ENCODE results near the gene KLHL30. TPM values are rescaled to one million over a fixed set of nuclear protein-coding genes. Genes with fewer than 3 reads are reported as not detected.

The KLHL30 gene
- total RNA-seq, 1 donor from 2014 or later: 3.3 TPM

DNA sequence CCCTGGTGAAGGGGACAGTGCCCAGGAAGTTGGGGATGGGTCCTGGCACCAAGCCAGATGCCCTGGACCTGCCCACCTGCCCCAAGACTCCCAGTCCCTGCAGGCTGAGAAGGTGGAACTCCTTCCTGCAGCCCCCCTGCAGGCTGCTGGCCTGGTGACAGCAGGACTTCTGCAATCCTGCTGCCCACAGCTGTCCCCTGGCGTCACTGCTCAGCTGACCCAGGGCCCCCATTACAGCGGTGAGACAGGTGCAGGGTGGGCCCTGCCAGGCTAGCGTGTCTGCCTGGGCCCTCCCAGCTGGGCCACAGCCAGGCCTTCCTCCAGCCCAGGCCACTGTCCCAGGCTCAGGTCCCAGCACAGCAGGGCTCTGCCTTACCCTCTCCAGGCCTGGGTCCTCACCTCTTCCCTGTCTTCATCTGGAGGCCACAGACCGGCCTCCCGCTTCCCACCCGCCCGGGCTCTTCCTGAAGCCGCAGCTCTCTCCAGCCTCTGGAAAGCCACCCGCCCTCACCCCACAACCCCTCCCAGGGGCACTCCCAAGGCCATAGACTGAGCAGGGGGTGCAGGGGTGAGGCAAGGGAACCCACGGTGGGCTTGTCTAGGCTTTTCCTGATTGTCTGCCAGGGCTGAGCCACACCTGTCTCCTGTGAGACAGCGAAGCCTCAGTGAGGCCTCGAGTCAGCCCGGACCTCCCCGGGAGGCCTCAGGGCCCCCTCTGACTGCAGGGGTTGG, 11.5 kb downstream of the KLHL30 start:
- DNase-seq: no peak

DNA sequence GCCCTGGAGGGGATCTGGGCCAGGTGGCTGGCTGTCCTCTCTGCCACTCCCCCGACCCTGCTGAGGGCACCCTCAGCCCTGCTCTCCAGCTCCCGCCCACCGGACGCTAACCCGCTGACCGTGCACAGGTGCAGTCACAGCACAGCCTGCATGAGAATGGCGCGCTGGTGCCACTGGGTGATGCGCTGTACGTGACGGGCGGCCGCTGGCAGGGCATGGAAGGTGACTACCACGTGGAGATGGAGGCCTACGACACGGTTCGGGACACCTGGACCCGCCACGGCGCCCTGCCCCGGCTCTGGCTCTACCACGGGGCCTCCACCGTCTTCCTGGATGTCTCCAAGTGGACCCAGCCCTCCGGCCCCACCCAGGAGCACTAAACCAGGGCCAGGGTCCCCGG, 12.2 kb downstream of the KLHL30 start:
- DNase-seq: no peak

DNA sequence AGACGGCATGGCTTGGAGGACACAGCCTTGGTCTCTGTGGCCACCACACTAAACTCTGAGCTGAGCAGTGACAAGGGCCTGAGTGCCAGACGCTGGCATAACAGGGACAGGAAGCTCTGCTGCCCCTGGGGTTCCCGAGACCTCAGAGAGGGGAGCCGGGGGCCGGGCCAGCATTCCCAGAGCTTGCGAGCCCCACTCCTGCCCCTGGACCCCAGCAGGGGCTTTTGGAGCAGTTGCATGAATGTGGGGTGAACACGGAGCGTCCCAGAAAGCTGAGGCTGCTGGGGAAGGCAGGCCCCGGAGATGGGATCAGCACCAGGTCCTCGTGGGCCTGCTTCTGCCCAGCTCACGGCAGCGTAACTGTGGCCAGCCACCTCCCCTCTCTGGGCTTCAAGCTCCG, 12.7 kb downstream of the KLHL30 start:
- no peak for DNase-seq

DNA sequence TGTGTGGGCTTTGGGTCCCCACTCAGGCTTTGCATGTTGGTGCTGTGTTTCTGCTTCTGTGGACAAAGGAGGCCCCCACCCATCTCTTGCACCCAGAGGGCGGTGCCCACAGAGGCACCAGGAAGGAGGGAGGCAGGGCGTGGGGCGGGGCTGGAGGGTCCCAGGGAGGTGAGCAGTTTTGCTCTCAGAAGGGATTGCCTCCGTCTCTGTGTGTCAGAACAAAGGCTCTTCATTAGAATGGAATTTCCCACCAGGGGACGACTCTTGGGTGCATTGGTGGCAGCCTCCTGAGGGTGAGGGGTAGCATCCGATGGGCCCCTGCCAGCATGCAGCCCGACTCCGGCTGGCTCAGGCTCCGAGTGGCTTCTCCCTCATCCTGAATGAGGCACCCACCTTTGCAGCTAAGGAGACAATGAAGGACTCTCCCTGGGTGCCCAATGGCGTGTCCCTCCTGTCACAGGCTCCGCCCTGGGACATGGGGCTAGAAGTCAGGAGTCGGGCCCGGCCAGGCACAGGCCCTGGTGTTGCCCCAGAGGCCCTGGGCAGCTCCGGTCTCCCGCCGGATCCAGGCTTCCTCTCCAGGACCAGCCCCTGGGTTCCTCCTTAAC, 13.3 kb downstream of the KLHL30 start:
- DNase-seq: no peak

DNA sequence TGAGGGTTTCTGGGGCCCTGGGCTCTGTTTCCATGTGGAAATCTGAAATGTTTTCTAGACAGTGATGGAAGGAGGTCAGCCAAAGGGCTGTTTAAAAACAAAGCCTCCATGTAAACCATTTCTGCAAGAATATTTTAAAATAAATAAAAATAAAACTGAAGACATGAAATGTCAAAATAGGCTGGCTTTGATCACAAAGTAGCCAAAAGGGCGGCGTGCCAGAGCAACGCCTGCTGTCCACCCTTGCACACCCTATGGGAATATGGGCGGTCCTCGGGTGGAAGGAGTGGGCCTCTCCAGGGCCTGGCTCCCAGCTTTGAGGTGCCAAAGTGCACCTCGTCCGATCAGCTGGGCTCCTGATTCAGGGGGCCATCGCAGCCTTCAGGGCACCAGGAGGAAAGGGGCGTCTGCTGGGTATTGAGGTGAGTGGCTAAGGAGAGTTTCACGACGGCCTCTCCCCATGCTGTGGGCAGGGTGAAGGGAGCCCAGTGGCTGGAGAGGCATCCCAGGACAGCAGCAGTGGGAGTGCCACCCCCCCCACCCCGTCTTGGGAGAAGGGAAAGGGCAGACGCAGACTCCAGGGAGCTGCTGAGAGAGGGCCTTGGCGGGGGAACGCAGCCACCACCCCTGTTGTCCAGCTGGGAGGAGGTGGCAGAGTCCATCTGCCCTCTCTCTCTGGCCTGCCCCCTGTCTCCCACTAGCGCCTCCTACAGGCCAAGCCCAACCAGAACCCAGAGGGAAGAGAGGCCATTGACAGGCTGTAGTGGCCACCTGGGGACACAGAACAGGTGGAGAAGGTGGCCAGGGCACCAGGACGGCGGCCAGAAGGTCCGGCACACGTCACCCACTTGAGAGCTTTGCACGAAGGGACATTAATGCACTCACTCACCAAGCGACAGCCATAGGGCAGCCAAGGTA, 14.6 kb downstream of the KLHL30 start:
- no peak for DNase-seq

DNA sequence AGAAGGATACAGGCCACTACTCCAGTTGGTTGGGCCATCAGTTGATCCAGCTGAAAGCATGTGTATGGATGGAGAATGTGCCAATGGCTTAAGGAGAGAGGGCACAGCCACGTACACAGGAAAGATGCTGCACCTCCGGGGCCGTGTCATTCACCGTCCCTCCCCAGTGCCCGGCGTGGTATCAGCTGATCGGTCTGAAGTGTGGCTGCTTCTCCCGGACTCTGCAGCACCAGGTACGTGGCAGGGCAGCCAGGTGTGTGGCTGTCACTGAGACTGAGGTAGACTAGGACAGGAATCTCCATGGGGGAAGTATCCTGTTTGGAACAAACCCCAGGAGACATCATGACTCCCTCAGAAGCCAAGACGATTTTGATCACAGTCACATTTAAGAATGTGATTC, 16.1 kb downstream of the KLHL30 start:
- DNase-seq: no peak

DNA sequence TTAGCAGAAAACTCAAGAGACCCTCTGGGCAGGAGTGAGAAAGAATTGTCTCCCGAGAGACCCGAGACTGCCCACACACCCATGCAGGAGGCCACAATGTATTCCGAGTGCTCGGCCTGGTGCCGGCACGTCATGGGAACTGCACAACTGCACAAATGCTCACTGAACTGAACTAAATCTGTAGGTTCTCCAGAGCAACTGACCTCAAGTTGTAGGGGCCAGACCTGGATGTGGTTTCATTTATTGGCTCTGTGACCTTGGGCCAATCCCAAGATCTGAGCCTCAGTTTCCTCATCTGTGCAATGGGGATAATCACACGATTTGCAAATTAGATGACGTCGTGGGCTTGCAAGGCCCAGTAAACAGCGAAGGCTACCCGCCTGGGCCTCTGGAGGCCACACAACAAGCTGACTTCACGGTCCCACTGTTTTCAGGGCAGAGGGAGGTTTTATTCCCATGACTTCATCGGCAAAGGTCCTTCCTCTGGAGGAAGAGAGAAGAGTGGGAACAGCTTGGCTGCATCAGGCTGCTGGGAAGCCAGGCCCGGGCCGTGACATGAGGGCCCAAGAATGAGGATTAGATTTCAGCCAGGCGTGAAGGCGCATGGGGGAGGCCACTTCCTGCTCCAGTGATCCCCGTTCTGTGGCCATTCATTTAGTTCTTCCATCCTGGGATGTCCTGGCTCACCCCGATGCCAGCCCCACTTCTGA, 16.7 kb downstream of the KLHL30 start:
- DNase-seq: peak; percentile 14

DNA sequence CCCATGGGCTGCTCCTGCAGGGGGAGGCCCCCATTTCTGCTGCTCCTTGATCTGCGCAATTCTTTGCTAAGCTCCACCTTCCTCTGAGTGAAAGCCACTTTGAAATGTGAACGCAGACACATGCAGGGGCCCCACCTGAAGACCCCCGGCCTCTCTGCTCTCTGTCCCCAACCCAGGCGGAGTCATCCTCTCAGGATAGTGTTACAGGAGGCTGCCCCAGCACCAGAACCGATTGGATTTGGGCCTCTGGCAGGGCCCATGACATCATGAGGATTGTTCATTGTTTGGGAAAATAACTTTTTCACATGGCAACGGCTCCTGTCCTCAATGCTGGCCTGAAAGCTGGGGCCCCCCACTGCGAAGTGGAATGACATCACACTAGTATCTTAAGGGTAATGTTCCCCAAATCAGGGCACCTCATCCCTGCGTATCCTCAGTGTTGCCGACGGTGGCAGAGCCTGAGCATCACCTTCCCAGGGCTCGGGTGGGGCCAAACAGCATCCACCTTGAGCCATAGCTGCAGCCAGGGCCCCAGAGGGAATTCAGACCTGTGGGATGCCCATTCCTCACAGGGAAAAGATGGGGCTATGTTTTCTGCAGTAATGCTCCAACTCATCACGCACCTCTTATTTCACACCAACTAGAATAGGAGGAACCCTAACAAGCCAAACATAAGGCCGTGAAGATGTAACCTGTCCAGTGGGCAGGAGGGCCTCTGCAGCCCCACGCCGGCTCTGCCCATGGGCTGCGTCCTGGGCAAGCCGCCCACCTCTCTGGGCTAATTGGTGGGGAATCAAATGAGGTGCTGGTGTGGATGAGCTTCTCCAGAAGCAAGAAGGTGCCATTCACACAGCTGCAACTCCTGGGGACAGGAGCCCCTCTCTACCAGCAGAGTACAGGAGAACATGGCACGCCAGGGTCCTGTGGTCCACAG, 17.6 kb downstream of the KLHL30 start:
- no peak for DNase-seq

DNA sequence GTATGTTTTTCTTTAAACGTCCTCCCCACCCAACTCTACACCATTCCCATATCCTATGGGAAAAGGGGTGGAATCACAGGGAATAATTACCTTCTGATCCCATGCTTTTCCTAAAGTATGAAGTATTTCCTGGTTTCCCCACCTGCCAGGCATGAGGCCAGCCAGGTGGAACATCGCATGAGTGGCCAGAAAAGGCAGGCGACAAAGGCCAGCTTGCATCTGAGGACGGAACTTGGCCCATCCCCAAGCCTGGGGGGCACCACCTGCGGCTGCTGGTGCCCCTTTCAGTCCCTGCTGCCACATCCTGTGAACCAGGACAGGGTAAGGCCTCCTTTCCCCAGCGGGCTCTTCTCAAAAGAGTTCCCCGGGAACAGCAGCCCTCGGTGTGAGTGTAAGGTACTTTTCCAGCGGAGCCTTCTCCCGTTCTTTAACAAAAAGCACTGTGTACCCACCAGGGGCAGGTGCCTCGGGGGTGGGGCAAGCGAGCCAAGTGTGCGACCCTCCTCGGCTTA, 19.1 kb downstream of the KLHL30 start:
- DNase-seq: no peak

DNA sequence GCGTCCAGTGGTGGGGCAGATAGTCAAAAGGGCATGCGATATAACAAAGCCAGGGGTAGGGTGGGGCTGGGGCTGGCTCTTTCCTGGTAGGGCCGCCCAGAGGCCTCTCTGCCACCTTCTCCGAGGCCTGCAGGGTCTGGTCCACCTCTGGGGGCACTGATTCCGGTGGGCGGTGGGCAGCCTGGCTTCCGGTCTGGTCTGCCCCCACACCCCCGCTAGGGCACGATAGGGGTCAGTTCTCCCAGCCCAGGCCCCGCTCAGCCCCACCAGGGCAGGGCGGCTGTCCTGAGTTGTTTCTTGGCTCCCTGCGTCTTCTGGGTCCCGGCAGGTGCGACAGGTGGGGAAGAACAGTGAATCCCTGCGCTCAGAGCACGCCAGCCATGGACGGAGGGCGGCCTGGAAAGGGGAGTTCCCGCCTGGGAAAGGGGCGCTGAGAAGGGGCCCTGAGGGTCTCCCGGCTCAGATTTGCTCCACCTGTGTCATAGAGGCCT, 19.6 kb downstream of the KLHL30 start:
- no peak for DNase-seq

DNA sequence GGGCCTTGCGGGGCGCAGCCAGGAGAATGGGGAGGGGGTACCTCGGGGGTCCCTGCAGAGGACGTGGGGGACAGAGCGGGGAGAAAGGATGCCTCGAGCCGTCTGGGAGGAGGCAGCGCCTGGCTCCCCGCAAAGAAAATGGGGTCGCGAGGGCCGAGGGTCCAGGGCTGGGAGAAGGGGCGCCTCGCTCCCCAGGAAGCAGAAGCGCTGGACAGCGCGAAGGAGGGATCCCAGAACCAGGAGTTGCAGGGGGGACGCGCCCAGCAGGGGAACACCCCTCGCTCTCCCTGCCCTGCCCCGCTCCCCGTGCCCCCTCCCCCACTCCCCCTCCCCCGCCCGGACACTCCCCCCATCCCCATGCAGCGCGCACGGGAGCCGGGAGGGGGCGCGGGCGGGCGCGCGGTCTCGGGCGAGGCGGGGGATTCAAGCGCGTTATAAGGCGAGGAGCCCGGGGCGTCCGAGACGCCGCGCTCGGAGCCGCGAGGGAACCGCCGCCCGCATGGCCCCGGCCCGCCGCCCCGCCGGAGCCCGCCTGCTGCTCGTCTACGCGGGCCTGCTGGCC, 20.1 kb downstream of the KLHL30 start, which contains the start of gene ERFE:
ERFE (plus strand) TSS at position 462 of the 562 bp plus-strand sequence; CDS start at position 500, 38 bp downstream.
- peak; percentile 19 for DNase-seq

DNA sequence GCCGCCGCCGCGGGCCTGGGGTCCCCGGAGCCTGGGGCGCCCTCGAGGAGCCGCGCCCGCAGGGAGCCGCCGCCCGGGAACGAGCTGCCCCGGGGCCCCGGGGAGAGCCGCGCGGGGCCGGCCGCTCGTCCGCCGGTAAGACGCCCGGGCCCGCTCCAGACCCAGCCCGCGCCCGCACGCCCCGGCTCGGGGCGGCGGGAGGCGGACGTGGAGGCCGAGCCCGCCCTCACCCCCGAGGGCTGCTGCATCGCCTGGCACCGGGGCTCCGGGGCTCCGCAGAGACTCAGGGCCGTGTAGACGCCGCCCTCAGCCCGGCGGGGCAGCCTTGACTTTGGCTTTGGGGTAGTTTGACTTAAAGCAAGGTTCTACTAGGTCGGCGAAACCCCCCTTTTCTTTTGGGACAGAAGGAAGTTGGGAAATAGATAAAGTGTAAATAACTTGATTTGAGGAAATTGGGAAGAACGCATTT, 20.6 kb downstream of the KLHL30 start:
- DNase-seq: no peak

DNA sequence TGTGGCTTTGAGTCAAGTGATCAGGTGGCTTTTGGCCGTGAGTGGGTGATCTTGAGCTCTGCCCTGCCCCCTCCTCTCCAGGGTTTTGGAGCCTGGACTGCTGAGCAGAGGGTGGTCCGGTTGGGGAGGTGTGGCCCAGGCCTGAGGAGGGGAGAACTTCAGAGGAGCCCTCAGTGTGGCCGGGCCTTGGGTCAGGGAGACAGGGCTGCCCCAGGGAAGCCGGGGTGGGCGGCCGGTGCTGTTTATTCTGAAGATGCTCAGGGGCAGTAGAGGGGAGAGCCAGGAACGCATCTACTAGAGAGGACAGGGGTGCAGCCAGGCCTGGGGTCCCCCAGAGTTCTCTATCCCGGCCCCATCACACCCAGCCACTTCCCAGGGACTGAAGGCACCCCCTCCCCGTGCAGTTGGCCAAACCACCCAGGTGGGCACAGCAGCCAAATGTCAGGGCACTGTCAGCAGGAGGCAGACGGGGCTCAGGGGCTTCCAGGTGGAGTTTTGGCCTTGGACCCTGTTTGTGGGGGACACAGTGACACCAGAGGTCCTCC, 21.3 kb downstream of the KLHL30 start:
- DNase-seq: no peak

DNA sequence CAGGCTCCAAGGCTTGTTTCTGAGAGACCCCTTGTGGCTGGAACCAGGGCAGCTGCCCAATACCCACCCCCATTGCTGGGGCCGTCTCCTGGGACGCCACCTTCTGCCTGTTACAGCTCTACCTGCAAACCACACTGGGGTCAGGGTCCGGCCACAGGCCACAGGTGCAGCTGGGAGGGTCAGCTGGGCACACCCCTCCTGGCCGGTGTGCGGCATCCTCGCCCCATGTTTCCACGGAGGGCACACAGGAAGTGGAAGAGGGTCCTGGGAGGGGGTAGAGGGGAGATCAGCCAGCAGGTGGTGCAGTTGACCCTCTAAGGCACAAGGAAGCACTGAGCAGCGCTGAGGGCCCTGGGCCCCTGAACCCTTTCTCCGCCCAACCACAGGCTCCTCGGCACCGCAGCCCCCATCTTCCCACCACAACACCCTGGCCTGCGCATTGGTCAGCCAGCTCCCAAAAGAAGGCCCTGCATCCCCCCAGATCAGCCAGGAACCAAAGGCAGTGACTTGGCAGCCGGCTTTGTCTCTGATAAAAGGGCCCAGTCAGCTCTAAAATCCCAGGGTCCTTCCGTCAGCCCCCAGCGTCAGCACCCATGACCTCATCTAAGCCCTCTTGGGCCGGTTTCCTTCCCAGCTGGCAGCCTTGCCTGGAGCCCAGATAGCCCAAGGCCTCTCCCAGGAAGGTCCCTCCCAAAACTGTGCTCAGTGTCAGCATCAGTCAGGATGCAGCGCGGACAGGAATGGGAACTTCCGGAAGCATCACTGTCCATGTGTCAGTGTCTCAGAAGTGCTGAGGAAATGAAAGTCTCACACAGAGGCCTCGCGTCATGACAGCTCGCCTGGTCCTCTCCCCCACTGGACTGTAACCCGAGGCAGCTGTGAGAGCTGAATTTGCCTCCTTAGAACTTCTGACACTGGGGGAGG, 22.0 kb downstream of the KLHL30 start:
- no peak for DNase-seq

DNA sequence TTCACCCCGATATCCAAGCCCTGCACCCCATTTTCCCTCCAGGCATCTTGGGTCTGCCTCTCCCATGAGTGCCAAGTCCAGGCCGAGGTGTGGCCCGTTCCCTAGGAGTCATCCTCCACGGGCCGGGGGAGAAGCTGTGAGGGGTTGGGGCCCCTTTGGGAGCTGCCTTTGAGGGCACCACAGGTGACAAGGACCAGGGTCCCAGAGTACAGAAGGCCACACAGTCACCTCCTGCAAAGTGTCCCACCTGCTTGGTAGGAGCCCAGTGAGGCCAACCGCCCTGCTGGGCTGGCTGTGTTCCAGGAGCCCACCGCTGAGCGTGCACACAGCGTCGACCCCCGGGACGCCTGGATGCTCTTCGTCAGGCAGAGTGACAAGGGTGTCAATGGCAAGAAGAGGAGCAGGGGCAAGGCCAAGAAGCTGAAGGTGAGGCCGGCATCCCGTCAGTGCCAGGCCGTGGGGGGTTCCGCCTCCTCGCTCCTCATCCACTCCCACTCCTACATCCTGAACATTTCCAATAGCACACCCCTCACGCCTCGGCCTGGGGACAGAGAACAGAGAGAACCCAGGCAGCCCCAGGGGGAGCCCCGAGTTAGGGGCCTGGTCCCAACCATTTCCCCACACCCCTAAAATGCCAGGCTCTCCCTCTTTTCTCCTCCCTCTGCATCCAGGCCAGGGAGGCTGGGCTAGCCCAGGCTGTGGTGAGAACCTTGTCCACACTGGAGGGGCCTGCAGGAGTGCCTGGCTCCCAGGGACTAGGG, 23.0 kb downstream of the KLHL30 start:
- DNase-seq: no peak

DNA sequence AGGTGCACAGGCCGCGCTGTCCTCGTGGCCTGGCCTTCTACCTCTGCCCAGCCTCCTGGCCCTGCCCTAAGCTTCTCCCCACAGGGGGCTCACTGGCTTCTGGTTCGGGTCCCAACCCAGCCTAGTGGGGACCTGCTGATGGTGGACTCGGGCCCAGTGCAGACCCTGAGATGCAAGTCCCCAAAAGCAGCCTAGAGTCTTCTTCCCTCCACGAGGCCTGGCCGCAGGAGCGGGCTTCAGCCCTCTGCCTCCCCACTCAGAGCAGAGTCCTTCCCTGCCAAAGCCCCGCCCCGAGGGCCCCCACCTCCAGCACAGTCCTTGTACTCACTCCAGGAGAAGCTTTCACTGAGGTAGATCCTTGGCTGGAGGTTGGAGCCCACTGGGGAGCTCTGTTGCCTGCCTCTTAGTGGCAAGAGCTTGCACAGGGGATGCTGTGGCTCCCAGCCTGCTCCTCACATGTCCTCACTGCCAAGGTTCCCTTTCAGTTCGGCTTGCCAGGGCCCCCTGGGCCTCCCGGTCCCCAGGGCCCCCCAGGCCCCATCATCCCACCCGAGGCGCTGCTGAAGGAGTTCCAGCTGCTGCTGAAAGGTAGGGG, 23.9 kb downstream of the KLHL30 start:
- no peak for DNase-seq

DNA sequence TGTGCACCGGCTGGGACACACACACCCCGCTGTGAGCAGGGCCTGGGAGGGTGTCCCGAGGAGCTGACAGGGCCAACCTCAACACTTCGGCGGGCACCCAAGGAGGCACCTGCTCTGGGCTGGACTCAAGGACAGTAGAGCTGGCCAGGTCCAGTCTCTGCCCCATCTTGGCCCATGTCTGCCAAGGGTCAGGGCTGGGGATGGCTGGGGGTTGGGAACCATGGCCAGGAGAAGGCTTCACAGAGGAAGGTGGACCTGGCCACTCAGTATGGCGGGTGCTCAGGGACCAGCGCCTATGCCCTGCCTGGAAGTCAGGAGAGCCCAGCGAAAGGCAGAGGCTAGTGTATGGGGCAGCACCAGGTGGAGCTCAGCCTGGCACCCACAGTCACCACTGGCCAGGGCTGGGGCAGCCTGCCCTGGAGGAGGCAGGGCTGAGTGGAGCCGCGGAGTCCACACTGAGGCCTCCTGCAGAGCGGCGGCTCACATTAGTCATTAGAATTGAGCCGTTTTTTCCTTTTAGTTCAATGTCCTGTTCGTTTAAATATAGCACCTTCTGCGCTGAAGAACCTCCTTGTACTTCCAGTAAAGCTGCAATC, 24.5 kb downstream of the KLHL30 start:
- DNase-seq: no peak
